PC-3 (cell line): ENCODE results near the gene STXBP3.

Source experiments
- CTCF ChIP-seq: fragments of 300-600 bp; sonication (generic); conservative IDR thresholded peaks from 2 replicates; pipeline ENCODE4 v1.5.1; 2017; ENCODE audit warnings: antibody characterized with exemption, low read depth, mild to moderate bottlenecking, low read length
- EZH2 ChIP-seq: fragments of 300-600 bp; sonication (generic); IDR thresholded peaks from one replicate; pipeline ENCODE4 v1.6.1; 2017; ENCODE audit warnings: antibody characterized with exemption, mild to moderate bottlenecking, low read length; ENCODE audit not compliant: unreplicated experiment

- TF ChIP-seq EZH2 (no peak), CTCF (no peak)
These were observed 28.6 kb upstream of the STXBP3 start for GRCh38 chr1:108717774-108718316.
